Tibial nerve (tissue), 4 donors: ENCODE data around the gene TYMS. TPM values are rescaled to one million over a fixed set of nuclear protein-coding genes. Genes with fewer than 3 reads are reported as not detected.
A peak's percentile ranks its signal among the peaks of the same experiment; 100 is the strongest.

Experiments used
- DNase-seq, 2 donors: peaks; one replicate each; pipeline ENCODE4 v3.0.0-alpha.2; 2019; ENCODE audit warnings: low spot score in 2 of 2
- H3K27ac ChIP-seq, 4 donors: fragments of 200-600 bp; sonication (generic) in 3 of 4; one replicate each; pipeline ENCODE4 v1.5.1; 2017 to 2019; ENCODE audit warnings: mild to moderate bottlenecking in 1 of 4
- H3K27me3 ChIP-seq, 2 donors: fragments of 200-600 bp; sonication (generic) in 1 of 2; one replicate each; pipeline versions ENCODE4 v1.5.1 to v1.6.0; 2017 to 2019
- H3K36me3 ChIP-seq, 3 donors: fragments of 200-600 bp; sonication (generic); one replicate each; pipeline ENCODE4 v1.5.1; 2018 to 2019
- H3K4me1 ChIP-seq, 4 donors: fragments of 200-600 bp; sonication (generic) in 3 of 4; one replicate each; pipeline ENCODE4 v1.5.1; 2017 to 2019
- H3K4me3 ChIP-seq, 4 donors: fragments of 200-600 bp; sonication (generic) in 3 of 4; one replicate each; pipeline ENCODE4 v1.5.1; 2017 to 2019; ENCODE audit warnings: mild to moderate bottlenecking in 1 of 4, moderate library complexity in 1 of 4
- H3K9me3 ChIP-seq, 4 donors: fragments of 200-600 bp; sonication (generic) in 3 of 4; one replicate each; pipeline ENCODE4 v1.5.1; 2017 to 2019
- EP300 ChIP-seq, 2 donors: sonication (generic); formaldehyde crosslinking; IDR thresholded peaks; one replicate each; pipeline ENCODE4 v1.6.1; 2017; ENCODE audit warnings: antibody characterized with exemption in 2 of 2, mild to moderate bottlenecking in 1 of 2
- POLR2A ChIP-seq, 2 donors: fragments of 450-650 bp; IDR thresholded peaks; one replicate each; pipeline ENCODE4 v1.6.1; 2017; ENCODE audit warnings: antibody characterized with exemption in 2 of 2, mild to moderate bottlenecking in 2 of 2, moderate library complexity in 2 of 2
- WGBS, 2 donors: methylation state at CpG; one replicate each; pipeline ENCODE4 v1.1.5; 2018; 5-methylcytosine and 5-hydroxymethylcytosine counted together
- total RNA-seq, 4 donors: library from RNA; depleted of rRNA; stranded (reverse); fragments of >200 nt; gene quantifications; one replicate each; pipeline ENCODE4 v1.1.0, GENCODE V29; 2016
- TF ChIP-seq, protein P1 (sequence below), 5 experiments: fragments of 200-600 bp in 3 of 5; fragments of 450-650 bp in 2 of 5; sonication (generic) in 3 of 5; IDR thresholded peaks; one replicate each; pipeline ENCODE4 v1.5.1; 2016 to 2019; ENCODE audit warnings: antibody characterized with exemption in 5 of 5, mild to moderate bottlenecking in 3 of 5, moderate library complexity in 2 of 5

Gene TYMS
- total RNA-seq, 4 donors from 2014 or later = 0.84 to 4.2 (median 0.90) TPM; not detected in 1

DNA sequence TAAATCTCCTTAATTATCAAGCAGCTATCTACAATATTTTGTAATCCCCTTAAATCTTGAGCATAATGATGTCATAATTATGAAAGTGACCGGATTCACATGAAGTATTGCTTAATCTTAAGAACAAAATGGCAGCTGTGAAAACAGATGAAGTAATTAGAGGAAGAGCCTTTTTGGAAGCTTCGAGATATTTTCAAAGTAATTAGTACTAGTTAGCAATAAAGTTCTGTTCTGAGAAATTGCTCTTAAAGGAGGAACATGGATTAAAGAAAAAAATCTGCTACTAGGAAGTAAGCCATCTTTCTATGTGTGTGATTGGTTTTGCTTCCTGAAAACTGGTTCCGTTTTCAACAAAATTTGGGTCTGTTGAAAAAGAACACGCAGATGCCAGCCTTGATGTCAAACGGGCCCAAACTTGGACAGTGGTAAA is 42.3 kb upstream of the TYMS start:
- Histone ChIP-seq H3K27me3 (no peaks in the 10 kb centered on the region), H3K27ac (peak overlapping the region in 2 of 4 donors; percentile 28 to 49), H3K9me3 (no peaks in the 10 kb centered on the region), H3K4me3 (no peak overlapping the region), H3K36me3 (no peaks in the 10 kb centered on the region), H3K4me1 (peaks cover 0 to 7% (median 0%) of the 10 kb centered on the region in 4 donors)
- TF ChIP-seq, protein P1, sequence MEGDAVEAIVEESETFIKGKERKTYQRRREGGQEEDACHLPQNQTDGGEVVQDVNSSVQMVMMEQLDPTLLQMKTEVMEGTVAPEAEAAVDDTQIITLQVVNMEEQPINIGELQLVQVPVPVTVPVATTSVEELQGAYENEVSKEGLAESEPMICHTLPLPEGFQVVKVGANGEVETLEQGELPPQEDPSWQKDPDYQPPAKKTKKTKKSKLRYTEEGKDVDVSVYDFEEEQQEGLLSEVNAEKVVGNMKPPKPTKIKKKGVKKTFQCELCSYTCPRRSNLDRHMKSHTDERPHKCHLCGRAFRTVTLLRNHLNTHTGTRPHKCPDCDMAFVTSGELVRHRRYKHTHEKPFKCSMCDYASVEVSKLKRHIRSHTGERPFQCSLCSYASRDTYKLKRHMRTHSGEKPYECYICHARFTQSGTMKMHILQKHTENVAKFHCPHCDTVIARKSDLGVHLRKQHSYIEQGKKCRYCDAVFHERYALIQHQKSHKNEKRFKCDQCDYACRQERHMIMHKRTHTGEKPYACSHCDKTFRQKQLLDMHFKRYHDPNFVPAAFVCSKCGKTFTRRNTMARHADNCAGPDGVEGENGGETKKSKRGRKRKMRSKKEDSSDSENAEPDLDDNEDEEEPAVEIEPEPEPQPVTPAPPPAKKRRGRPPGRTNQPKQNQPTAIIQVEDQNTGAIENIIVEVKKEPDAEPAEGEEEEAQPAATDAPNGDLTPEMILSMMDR (IDR thresholded peaks at IDR 0.05) = no peak
- TF ChIP-seq POLR2A (IDR thresholded peaks at IDR 0.05) (no peak), EP300 (IDR thresholded peaks at IDR 0.05) (peak; percentile 20 to 48)
- 67 to 80% methylated on average over 5 of the region's 5 CpGs for WGBS, 2 donors
- no peak for DNase-seq

DNA sequence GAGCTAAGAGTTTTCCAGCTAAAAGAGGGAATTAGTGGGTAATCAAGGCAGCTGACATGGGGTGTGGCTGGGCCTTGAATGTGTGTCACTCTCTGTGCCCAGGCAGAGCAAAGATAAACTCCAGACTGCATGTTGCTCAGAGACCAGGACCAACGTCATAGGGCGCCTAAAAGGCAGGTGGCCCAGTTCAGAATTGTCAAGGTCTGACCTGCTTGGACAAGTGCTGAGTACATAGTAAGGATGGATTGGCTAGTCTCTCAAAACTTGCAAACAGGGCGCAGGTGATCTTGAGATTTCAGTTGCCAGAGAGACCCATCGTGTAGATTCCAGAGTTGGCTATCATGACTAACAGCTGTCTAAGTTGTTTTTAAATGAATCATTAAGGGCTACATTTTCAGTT is 41.7 kb upstream of the TYMS start:
- Histone ChIP-seq H3K27me3 (no peaks in the 10 kb centered on the region), H3K36me3 (no peaks in the 10 kb centered on the region), H3K9me3 (no peaks in the 10 kb centered on the region), H3K4me1 (peaks cover 0 to 7% (median 0%) of the 10 kb centered on the region in 4 donors), H3K27ac (peak overlapping the region in 2 of 4 donors; percentile 28 to 49), H3K4me3 (no peak overlapping the region)
- TF ChIP-seq POLR2A (IDR thresholded peaks at IDR 0.05) (no peak), EP300 (IDR thresholded peaks at IDR 0.05) (no peak)
- TF ChIP-seq, protein P1 (IDR thresholded peaks at IDR 0.05) = no peak
- 71 to 76% methylated on average over 4 of the region's 4 CpGs for WGBS, 2 donors
- no peak for DNase-seq

DNA sequence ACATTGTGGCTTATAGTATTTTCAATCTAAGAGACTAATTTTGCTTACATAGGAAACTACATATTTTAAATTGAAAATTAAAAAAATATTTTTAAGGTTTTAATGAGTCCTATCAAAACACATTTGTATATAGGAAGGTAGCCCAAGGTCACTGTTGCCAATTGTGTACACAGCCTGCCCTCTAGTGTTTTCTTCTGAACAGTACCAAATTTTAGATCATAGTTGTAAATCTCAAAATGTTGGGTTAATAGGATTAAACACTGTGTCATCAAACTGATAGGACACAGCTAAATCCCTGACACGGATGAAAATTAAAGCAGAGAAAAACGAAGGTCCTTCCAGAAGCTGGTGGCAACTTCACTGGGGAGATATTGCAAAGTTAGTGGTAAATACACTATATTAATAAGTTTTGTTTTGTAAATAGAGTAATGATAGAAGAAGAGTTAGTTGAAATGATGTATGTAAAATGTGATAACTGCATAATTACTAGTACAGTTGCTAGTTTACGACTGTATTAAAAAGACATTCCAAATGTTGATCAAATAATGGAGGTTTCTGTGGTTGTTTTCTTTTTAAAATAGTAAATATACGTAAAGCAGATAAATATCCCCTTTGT is 41.0 kb upstream of the TYMS start:
- H3K27me3 ChIP-seq = no peaks in the 10 kb centered on the region

DNA sequence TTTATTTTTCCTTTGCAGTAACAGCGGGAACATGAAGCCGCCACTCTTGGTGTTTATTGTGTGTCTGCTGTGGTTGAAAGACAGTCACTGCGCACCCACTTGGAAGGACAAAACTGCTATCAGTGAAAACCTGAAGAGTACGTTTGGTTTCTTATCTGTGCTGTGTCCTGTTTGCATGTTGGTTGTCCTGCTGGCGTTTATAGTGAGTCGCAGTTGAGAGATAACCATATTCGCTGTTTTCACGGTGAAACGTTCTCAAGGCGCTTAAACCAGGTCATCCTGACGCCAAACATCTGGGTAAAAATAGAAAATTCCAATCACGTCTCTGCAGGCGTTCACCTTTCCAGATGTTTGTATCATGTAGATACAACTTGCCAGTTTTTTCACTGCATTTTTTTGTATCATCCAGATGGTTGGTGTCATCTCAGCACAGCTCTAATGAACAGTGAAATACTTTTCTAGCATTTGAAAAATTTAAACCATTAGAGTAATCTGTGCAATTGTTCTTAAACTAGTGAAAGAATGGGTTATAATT is 39.4 kb upstream of the TYMS start:
- H3K27ac ChIP-seq = no peak overlapping the region
- DNase-seq = no peak
- TF ChIP-seq, protein P1 (IDR thresholded peaks at IDR 0.05) = no peak
- TF ChIP-seq EP300 (IDR thresholded peaks at IDR 0.05) (no peak), POLR2A (IDR thresholded peaks at IDR 0.05) (no peak)
- no peak overlapping the region for H3K4me3 ChIP-seq
- H3K9me3 ChIP-seq = no peaks in the 10 kb centered on the region
- no peaks in the 10 kb centered on the region for H3K27me3 ChIP-seq
- H3K36me3 ChIP-seq = no peaks in the 10 kb centered on the region
- 69 to 86% methylated on average over 13 of the region's 13 CpGs for WGBS, 2 donors
- H3K4me1 ChIP-seq = peaks cover 0 to 7% (median 0%) of the 10 kb centered on the region in 4 donors

More for the DNA sequence above, 41.0 kb upstream of the TYMS start:
- DNase-seq = no peak
- no peaks in the 10 kb centered on the region for H3K9me3 ChIP-seq
- TF ChIP-seq EP300 (IDR thresholded peaks at IDR 0.05) (no peak), POLR2A (IDR thresholded peaks at IDR 0.05) (no peak)
- TF ChIP-seq, protein P1 (IDR thresholded peaks at IDR 0.05) = peak; percentile 33 to 66 (median 40)
- no peak overlapping the region for H3K4me3 ChIP-seq
- peaks cover 0 to 7% (median 0%) of the 10 kb centered on the region in 4 donors for H3K4me1 ChIP-seq
- no peaks in the 10 kb centered on the region for H3K36me3 ChIP-seq
- H3K27ac ChIP-seq = no peak overlapping the region
- 33 to 34% methylated on average over 4 of the region's 4 CpGs for WGBS, 2 donors

DNA sequence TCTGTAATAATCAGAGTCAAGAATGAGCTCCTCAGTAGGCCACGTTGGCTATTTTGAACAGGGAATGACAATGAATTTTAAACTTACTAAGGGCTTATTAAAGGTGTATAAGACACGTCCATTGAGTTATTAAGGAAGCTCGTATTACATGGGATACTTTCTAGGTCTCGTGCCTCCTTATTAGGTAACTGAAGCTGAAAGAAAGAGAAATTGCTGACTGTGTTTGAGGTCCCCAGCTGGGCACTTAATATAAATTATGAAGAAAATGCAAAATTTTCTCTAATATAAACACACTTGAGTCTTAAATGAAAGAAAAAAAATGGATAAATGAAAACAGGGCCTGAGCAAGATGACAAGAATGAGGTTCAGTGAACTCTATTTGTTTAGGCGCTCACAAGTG is 38.8 kb upstream of the TYMS start:
- 86% methylated on average over 5 of the region's 5 CpGs for WGBS, 2 donors
- TF ChIP-seq EP300 (IDR thresholded peaks at IDR 0.05) (no peak), POLR2A (IDR thresholded peaks at IDR 0.05) (no peak)
- TF ChIP-seq, protein P1 (IDR thresholded peaks at IDR 0.05) = no peak
- no peak overlapping the region for H3K4me3 ChIP-seq

More for the DNA sequence above, 38.8 kb upstream of the TYMS start:
- Histone ChIP-seq H3K36me3 (no peaks in the 10 kb centered on the region), H3K9me3 (no peaks in the 10 kb centered on the region), H3K27me3 (no peaks in the 10 kb centered on the region), H3K4me1 (peaks cover 0 to 7% (median 0%) of the 10 kb centered on the region in 4 donors), H3K27ac (no peak overlapping the region)
- no peak for DNase-seq
